GM11168 (cell line): ENCODE measurements around the gene OCA2.

ENCODE experiments used
- in situ Hi-C: fragments of 300-500 bp; cut with MboI; formaldehyde crosslinking; loops from one replicate; pipeline ENCODE4 v1.12.0; 2022; ENCODE audit warnings: low sequenced_read_pairs; ENCODE audit not compliant: unreplicated experiment

OCA2 gene

DNA sequence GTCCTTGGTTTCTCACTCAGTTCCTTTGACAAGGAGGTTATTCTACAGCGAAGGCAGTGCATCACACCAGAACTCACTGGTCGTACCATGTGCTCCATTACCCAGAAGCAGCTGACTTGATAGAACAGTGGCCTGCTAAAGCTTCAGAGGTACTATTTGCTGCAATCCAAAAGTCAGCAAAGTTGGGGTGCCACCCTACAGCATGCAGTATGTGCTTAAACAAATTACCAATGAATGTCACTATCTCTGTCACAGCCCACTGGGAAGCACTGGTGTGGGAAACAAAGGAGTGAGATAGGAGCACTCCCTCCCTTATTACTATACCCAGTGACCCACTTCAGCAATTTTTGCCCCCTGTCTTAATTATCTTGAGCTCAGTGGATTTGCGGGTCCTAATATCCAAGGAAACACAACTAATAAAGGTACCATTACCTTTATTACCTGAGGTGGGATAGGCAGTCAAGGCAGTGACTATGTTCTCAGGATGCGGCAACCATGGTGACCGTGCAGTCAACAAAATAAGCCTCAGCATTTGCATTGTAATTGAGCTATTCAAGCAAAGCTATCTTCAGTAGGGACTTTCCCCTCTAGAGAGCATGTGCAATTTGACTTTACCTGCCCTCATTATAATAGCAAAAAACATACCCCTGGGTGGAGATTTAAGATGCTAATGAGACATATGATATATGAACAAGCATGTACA, 199.4 kb downstream of the OCA2 start:
- in situ Hi-C loops = no loop called here

- in situ Hi-C loops = no loop called here
Measured at GRCh38 chr15:27897481-27897880, 201.6 kb downstream of the OCA2 start.

DNA sequence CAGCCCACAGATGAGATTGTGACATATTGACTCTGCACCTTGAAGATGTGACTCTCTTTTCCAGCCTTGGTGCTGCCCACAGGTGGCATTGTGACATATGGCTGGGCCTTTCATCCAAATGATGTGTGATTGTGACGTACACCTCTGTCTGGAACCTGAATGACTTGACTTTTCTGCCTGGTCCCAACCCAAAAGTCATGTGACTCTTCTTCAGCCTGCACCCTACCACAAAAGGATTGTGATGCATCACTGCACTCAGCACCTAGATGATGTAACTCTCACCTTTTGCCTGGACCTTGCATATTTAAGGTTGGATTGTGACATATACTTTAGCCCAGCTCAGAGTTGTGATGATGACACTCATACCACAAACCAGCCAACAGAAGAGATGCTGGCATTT, 204.5 kb downstream of the OCA2 start:
- in situ Hi-C loops = no loop called here

GRCh38 chr15:27889258-27889657, 209.9 kb downstream of the OCA2 start:
- in situ Hi-C loops = no loop called here

GRCh38 chr15:27885201-27885600, 213.9 kb downstream of the OCA2 start:
- in situ Hi-C loops = no loop called here

DNA sequence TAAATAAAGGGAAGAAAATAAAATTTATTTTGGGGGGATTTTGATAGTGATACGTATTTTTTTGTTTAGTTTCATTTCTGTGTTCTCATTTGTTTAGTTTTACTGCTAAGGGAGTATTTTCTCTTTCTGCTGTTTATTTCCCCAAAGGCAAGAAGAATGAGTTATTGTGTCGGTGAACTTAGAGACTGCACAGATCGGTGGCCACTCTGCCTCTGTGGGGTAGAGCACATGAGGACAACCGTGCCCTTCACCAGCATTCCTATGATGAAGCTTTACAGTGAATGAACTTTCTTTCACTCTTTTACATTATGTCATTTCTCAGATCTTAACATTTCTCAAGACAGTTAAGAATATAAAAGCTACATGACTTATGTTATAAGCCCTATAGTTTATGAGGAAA, 214.4 kb downstream of the OCA2 start:
- in situ Hi-C loops = no loop called here

- in situ Hi-C loops = no loop called here
Measured at GRCh38 chr15:27878841-27879240, 220.3 kb downstream of the OCA2 start.

DNA sequence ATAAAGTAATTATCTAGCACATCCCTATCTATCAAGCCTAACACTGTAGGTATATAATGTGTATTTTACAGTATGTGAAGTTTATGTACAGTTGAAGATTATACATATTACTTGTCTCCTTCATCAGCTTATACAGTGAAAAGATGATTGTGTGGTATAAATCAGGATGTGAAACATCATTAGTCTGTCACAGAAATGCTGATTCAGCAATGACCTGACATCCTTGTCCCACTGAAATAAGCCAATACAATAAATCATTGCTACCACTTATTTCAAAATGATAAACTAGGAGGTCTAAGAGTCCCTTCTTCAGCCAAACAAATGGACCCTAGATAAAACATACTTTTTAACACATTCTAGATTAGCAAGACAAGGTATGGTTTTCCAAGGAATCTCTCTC, 225.3 kb downstream of the OCA2 start:
- in situ Hi-C loops = no loop called here

GRCh38 chr15:27873039-27873438, 226.1 kb downstream of the OCA2 start:
- in situ Hi-C loops = no loop called here

GRCh38 chr15:27872355-27872754, 226.8 kb downstream of the OCA2 start:
- in situ Hi-C loops = no loop called here

DNA sequence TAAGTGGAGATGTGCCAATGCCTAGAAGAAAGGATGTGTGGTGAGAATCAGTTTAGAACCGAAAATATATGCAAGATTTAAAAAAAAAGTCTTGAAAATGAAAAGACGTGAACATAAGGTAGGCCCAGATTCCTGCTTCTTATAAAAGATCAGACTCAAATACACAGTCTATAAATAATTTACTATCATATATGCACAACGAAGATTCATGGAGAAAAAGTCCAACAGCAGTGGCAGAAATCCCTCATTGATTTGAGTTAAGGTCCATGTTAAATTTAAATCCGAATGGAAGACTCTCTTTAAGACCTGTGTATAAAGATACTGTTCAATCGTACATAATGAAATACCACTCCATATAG, 227.2 kb downstream of the OCA2 start:
- in situ Hi-C loops = no loop called here

DNA sequence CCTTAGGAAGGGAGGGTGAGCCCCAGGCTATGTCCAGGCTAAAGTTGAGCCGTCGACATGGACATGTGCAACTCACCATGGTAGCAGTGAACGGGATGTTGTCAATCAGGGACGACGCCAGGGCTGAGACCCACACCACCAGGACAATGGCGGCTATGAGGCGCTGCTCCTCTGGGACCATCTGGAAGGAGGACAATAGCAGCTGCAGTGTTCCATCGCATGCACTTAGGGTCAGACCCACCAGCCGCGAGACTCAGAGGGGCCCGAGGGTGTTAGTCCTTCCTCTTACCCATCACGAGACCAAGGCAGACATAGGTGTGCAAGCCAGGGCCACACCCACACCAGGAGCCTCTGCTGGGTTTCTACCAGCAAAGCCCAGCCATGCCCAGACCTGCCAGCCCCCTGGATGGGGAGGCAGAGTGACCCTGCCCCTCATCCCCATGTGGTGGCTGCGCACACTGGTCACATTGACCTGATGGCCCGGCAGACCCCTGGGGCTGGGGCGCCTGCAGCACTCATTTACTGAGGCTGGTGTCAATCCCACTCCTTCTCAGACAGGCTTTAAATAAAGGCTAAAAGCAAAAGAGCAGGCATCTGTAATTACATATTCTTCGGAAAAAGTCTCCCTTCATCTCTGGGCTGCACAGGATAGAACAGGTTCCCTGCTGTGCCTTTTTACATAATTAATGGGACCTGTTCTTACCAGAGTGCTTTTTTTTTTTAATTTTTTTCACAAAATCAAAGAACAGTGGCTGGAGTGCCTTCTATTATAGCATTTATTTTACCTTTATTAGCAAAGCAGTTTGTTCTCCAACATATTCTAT, 227.8 kb downstream of the OCA2 start:
- in situ Hi-C loops = no loop called here

DNA sequence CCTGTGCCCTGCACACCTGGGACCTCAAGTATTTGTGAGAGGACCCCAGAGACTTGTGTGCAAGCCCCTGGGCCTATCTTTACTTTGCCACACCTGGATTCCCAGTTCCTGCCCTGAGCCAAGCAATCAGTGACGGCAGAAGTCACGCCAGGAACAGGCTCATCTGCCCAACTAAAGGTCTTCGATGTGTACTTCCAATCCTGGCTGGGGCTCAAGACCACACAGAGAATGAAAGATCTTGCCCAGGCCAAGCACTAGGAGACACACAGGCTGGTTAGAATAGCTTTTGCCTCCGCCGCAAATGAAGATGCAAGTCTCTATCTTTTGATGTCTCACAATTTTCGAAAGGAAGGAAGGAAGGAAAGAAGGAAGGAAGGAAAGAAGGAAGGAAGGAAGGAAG, 228.8 kb downstream of the OCA2 start:
- in situ Hi-C loops = no loop called here

- in situ Hi-C loops = no loop called here
Measured at GRCh38 chr15:27869697-27870281, 229.3 kb downstream of the OCA2 start.

GRCh38 chr15:27868828-27869404, 230.2 kb downstream of the OCA2 start:
- in situ Hi-C loops = no loop called here

DNA sequence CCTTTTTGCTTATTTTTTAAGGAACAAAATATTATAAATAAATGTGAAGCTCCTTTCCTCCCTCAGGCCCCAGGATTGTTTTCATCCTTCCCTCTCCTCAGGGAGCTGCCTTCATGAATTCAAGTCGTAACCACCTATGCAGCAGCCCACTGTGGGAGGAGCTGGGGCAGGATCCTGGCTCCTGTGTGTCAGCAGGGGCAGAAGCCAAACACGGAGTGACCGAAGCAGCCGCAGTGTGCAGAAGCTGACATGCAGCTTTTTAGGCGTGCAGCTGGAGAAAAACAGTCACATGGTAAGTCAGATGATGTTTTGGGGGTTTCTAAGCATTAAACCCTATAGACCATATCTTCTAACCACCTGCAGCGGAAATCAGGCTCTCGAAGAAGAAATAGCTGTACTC, 231.3 kb downstream of the OCA2 start:
- in situ Hi-C loops = no loop called here

- in situ Hi-C loops = no loop called here
Measured at GRCh38 chr15:27866505-27867165, 232.5 kb downstream of the OCA2 start.

GRCh38 chr15:27865926-27866325, 233.2 kb downstream of the OCA2 start:
- in situ Hi-C loops = no loop called here

DNA sequence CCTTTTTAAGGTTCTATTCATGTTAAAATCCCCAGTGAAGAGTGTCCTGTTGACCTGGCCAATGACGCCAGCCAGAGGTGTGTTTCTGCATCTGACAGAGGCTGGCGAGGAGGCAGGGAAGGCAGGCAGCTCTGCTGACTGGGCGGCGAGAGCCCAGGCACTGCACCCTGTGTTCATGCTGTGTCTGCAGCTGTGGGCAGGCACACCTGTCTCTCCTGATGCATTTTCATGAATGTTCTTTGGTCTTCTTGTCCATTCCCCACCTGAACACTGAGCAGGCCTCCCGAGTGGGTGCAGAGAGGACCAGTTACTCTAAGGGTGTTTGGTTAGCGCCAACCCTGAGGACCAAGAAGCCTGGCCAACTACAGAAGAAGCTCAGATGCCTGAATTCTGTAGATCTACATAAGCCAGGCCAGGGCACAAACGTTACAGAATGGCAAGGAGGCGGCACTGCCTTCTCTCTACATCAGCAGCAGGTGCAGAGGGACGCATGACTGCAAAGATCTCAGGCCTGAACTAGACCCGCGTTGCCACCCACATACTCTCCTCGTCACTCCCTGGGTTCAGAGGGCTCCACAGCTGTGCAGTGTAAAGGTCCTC, 233.7 kb downstream of the OCA2 start:
- in situ Hi-C loops = no loop called here

DNA sequence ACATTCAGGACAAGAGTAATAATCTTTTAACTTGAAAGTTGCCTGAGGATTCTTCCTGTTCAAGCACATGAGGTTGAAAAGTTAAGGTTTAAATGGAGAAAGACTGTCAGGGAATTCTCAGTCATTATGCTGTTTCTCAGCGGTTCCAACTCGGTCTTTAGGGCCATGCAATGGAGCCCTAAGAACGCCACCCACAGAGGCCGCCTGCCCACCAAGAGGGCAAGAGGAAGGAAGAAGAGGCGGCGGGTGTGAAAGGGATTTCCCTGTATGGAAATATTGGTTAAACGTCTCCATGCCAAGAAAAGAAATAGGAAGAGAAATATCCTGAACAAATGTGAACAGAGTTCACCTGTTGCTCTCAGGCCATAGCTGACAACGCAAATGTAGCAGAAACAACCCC, 234.4 kb downstream of the OCA2 start:
- in situ Hi-C loops = no loop called here
